ENCODE data around the gene CEP164. TPM values are rescaled to one million over a fixed set of nuclear protein-coding genes. Genes with fewer than 3 reads are reported as not detected.
A peak's percentile ranks its signal among the peaks of the same experiment; 100 is the strongest.

Gene CEP164
- polyA plus RNA-seq, 3 donors: 4.3 to 32.1 (median 8.0) TPM

GRCh38 chr11:117458275-117459122 lies 130.8 kb downstream of the CEP164 start:
- H3K4me3 ChIP-seq (replicated peaks in 1 of 3; ENCODE audit: low read depth in 2 of 3, low read length in 3 of 3): no peak overlapping the region
- no peaks in the 10 kb centered on the region for H3K36me3 Mint-ChIP-seq
- H3K4me1 Mint-ChIP-seq: peaks cover 10% of the 10 kb centered on the region
- H3K27me3 Mint-ChIP-seq (ENCODE audit: low read depth in 3 of 3): peaks cover 4 to 6% (median 5%) of the 10 kb centered on the region in 3 donors
- WGBS (ENCODE audit: insufficient coverage): 95% methylated on average over 19 of the region's 22 CpGs
- DNase-seq: no peak
- H3K27ac Mint-ChIP-seq: no peak overlapping the region
- no peaks in the 10 kb centered on the region for H3K36me3 ChIP-seq (replicated peaks in 1 of 2; ENCODE audit: control insufficient read depth in 1 of 2, insufficient read depth in 2 of 2, low read length in 2 of 2)
- no peak overlapping the region for H3K4me3 Mint-ChIP-seq
- no peak overlapping the region for H3K9ac ChIP-seq (ENCODE audit: insufficient read depth, low read length, poor library complexity, severe bottlenecking)
- intact Hi-C loops (cut with micrococcal nuclease): no loop called here
- H3K4me1 ChIP-seq (ENCODE audit: control insufficient read depth in 1 of 2, insufficient read depth in 2 of 2, low read length in 2 of 2): peaks cover 9 to 10% of the 10 kb centered on the region in 2 donors
- no peaks in the 10 kb centered on the region for H4K20me1 ChIP-seq (ENCODE audit: insufficient read depth, low read length)
- H3K27ac ChIP-seq (ENCODE audit: low read depth in 1 of 2, low read length in 2 of 2): no peak overlapping the region
- H3K9me3 Mint-ChIP-seq: peaks cover 4 to 10% (median 7%) of the 10 kb centered on the region in 7 donors
- TF ChIP-seq, protein P1, sequence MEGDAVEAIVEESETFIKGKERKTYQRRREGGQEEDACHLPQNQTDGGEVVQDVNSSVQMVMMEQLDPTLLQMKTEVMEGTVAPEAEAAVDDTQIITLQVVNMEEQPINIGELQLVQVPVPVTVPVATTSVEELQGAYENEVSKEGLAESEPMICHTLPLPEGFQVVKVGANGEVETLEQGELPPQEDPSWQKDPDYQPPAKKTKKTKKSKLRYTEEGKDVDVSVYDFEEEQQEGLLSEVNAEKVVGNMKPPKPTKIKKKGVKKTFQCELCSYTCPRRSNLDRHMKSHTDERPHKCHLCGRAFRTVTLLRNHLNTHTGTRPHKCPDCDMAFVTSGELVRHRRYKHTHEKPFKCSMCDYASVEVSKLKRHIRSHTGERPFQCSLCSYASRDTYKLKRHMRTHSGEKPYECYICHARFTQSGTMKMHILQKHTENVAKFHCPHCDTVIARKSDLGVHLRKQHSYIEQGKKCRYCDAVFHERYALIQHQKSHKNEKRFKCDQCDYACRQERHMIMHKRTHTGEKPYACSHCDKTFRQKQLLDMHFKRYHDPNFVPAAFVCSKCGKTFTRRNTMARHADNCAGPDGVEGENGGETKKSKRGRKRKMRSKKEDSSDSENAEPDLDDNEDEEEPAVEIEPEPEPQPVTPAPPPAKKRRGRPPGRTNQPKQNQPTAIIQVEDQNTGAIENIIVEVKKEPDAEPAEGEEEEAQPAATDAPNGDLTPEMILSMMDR (IDR thresholded peaks at IDR 0.05): no peak
- no peaks in the 10 kb centered on the region for H3K9me3 ChIP-seq (replicated peaks in 1 of 2; ENCODE audit: control insufficient read depth in 1 of 2, insufficient read depth in 1 of 2, low read length in 2 of 2)
- H3K4me2 ChIP-seq (replicated peaks; ENCODE audit: extremely low read depth, low read length, poor library complexity, severe bottlenecking): no peak overlapping the region
- no peaks in the 10 kb centered on the region for H3K79me2 ChIP-seq (ENCODE audit: insufficient read depth, low read length)
- no peak overlapping the region for H2AFZ ChIP-seq (ENCODE audit: insufficient read depth, low read depth, low read length, poor library complexity, severe bottlenecking)
- H3K27me3 ChIP-seq (ENCODE audit: control insufficient read depth in 2 of 2, insufficient read depth in 2 of 2, low read length in 2 of 2): no peaks in the 10 kb centered on the region

DNA sequence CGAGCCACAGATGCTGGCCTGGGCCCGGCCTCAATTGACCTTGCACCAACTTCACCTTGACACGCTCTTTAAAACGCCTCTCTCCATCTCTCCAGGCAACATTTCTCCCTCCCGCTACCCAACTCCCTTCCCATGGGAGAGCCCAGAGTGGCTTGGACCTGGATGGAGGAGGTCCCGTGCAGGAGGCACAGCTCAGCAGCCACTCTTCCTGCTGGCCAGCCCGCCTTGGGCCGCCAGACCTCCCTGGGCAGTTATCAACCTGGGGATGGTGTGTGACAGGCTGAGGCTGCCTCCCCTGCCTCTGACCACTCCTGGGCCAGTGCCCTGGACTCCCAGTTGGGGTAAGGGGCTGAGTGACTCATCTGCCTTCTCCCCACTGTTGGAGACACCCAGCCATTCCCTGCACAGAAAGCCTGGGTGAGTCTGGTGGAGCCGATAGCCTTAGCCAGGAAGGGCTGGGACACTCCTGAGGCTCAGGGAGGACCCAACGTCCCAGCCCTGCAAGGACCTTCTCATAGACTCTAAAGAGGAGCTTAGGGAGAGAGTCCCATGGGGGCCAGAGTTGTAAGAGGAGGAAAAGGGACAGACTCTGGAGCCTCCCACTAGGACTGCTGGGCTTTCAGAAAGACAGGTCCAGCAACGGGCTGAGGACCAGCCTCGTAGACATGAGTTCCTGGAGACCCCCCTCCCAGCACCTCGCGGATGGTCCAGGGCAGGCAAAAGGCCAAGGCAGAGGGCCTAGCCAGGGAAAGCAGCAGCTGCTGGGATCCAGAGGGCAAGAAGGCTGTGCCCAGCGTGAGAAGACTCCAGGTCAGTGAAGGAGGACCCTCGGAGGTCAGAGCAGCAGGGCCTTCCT lies 131.7 kb downstream of the CEP164 start:
- 90% methylated on average over 9 of the region's 16 CpGs for WGBS (ENCODE audit: insufficient coverage)
- no peaks in the 10 kb centered on the region for H3K9me3 ChIP-seq (replicated peaks in 1 of 2; ENCODE audit: control insufficient read depth in 1 of 2, insufficient read depth in 1 of 2, low read length in 2 of 2)
- intact Hi-C loops (cut with micrococcal nuclease): no loop called here
- H3K27ac ChIP-seq (ENCODE audit: low read depth in 1 of 2, low read length in 2 of 2): no peak overlapping the region
- H2AFZ ChIP-seq (ENCODE audit: insufficient read depth, low read depth, low read length, poor library complexity, severe bottlenecking): no peak overlapping the region
- H3K27ac Mint-ChIP-seq: peak overlapping the region in 2 of 7 donors; percentile 63
- peaks cover 9 to 10% of the 10 kb centered on the region in 2 donors for H3K4me1 ChIP-seq (ENCODE audit: control insufficient read depth in 1 of 2, insufficient read depth in 2 of 2, low read length in 2 of 2)
- H3K4me3 ChIP-seq (replicated peaks in 1 of 3; ENCODE audit: low read depth in 2 of 3, low read length in 3 of 3): no peak overlapping the region
- TF ChIP-seq, protein P1 (IDR thresholded peaks at IDR 0.05): no peak
- no peak for DNase-seq
- peaks cover 10% of the 10 kb centered on the region for H3K4me1 Mint-ChIP-seq
- no peaks in the 10 kb centered on the region for H3K79me2 ChIP-seq (ENCODE audit: insufficient read depth, low read length)
- H3K4me2 ChIP-seq (replicated peaks; ENCODE audit: extremely low read depth, low read length, poor library complexity, severe bottlenecking): no peak overlapping the region
- no peaks in the 10 kb centered on the region for H4K20me1 ChIP-seq (ENCODE audit: insufficient read depth, low read length)
- no peaks in the 10 kb centered on the region for H3K36me3 ChIP-seq (replicated peaks in 1 of 2; ENCODE audit: control insufficient read depth in 1 of 2, insufficient read depth in 2 of 2, low read length in 2 of 2)
- H3K27me3 Mint-ChIP-seq (ENCODE audit: low read depth in 3 of 3): peaks cover 1 to 11% (median 6%) of the 10 kb centered on the region in 3 donors
- H3K36me3 Mint-ChIP-seq: no peaks in the 10 kb centered on the region
- no peak overlapping the region for H3K4me3 Mint-ChIP-seq
- no peaks in the 10 kb centered on the region for H3K27me3 ChIP-seq (ENCODE audit: control insufficient read depth in 2 of 2, insufficient read depth in 2 of 2, low read length in 2 of 2)
- H3K9me3 Mint-ChIP-seq: peaks cover 0 to 3% (median 0%) of the 10 kb centered on the region in 7 donors
- H3K9ac ChIP-seq (ENCODE audit: insufficient read depth, low read length, poor library complexity, severe bottlenecking): no peak overlapping the region
